ENCODE measurements around the gene CREB5. TPM values are rescaled to one million over a fixed set of nuclear protein-coding genes. Genes with fewer than 3 reads are reported as not detected.

Gene CREB5
- total RNA-seq, 1 donor from 2014 or later: 0.80 TPM

DNA sequence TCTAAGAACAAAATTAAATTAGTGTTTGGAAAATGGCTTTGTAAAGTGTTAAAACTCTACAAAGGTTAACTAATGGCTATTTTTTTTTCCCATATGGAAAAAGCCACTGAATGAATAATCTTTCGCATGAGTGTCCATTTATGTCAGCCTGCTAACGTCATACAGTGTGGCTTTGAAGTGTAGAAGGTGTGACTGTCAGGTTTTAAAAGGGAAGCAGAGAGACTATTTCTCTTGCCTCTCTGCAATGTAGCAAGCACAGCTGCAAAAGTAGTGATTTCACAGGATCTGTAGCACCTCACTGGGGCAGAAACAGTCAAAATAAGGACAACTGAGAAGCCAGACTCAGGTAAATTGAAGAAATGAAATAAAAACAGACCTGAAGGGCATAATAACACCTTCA, 53.4 kb downstream of the CREB5 start:
- intact Hi-C loops (cut with micrococcal nuclease): no loop called here
- CTCF ChIA-PET: no interaction called here
- H3K36me3 Mint-ChIP-seq (ENCODE audit: low read depth): no peaks in the 10 kb centered on the region

DNA sequence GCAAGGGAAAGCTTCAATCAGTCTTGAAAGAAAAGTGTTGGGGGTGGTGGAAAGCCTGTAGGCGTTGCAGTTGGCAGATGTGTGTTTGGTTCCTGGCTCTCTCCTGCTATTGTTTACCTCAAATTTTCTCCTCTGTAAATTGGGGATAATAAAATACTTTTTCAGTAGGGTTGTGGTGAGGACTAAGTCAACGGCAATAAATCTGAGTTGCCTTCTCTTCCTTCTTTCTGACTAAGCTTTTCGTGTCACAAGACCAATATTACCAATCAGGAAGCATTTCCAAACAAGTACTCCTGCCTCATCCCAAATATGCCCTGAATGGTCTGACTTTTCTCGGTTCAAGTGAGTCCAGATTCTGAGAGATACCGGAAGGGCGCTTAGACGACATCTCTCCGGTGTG, 54.0 kb downstream of the CREB5 start:
- H3K27me3 Mint-ChIP-seq: peaks cover 10% of the 10 kb centered on the region
- H3K4me3 Mint-ChIP-seq: no peak overlapping the region
- ChIA-PET POLR2A (interaction anchor here (0.6 kb wide), 1 partner anchor 76 kb away, joined by 3 read pairs; no protein-coding TSS in a partner anchor), CTCF (no interaction called here)
- no peak overlapping the region for H3K27ac Mint-ChIP-seq
- no peak for ATAC-seq (ENCODE audit: low read depth)
- no peaks in the 10 kb centered on the region for H3K4me1 Mint-ChIP-seq
- no peak for DNase-seq
- intact Hi-C loops (cut with micrococcal nuclease): no loop called here
- no peaks in the 10 kb centered on the region for H3K9me3 Mint-ChIP-seq
- TF ChIP-seq, protein P1, sequence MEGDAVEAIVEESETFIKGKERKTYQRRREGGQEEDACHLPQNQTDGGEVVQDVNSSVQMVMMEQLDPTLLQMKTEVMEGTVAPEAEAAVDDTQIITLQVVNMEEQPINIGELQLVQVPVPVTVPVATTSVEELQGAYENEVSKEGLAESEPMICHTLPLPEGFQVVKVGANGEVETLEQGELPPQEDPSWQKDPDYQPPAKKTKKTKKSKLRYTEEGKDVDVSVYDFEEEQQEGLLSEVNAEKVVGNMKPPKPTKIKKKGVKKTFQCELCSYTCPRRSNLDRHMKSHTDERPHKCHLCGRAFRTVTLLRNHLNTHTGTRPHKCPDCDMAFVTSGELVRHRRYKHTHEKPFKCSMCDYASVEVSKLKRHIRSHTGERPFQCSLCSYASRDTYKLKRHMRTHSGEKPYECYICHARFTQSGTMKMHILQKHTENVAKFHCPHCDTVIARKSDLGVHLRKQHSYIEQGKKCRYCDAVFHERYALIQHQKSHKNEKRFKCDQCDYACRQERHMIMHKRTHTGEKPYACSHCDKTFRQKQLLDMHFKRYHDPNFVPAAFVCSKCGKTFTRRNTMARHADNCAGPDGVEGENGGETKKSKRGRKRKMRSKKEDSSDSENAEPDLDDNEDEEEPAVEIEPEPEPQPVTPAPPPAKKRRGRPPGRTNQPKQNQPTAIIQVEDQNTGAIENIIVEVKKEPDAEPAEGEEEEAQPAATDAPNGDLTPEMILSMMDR (IDR thresholded peaks at IDR 0.05): no peak
- H3K36me3 Mint-ChIP-seq (ENCODE audit: low read depth): no peaks in the 10 kb centered on the region

More for the DNA sequence above, 53.4 kb downstream of the CREB5 start:
- POLR2A ChIA-PET: no interaction called here
- H3K27ac Mint-ChIP-seq: no peak overlapping the region
- H3K4me3 Mint-ChIP-seq: no peak overlapping the region
- H3K9me3 Mint-ChIP-seq: no peaks in the 10 kb centered on the region
- no peaks in the 10 kb centered on the region for H3K4me1 Mint-ChIP-seq
- no peak for ATAC-seq (ENCODE audit: low read depth)
- DNase-seq: no peak
- TF ChIP-seq, protein P1 (IDR thresholded peaks at IDR 0.05): no peak
- H3K27me3 Mint-ChIP-seq: peaks cover 10% of the 10 kb centered on the region

DNA sequence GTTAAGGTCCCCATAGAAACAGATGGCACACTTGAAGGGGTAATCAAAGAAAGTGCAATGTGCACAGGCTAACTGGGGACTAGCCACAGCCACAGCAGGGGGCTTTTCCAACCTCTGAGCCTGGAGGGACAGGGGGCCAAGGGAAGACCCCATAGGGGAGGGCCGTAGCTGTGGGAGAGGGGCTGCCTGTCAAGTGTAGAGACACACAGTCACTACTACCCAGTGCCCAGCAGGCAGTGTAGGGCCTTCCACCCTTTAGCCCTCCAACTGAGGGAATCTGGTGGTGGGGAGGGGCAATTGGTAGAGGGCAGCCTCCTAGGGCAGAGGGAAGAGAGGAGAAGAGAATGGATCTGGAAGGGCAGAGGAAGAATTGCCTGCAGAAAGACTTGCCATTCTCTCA, 54.6 kb downstream of the CREB5 start:
- ChIA-PET POLR2A (no interaction called here), CTCF (no interaction called here)
- TF ChIP-seq, protein P1 (IDR thresholded peaks at IDR 0.05): no peak
- no peak overlapping the region for H3K27ac Mint-ChIP-seq
- no peak for ATAC-seq (ENCODE audit: low read depth)
- H3K27me3 Mint-ChIP-seq: peaks cover 10% of the 10 kb centered on the region
- intact Hi-C loops (cut with micrococcal nuclease): no loop called here
- no peaks in the 10 kb centered on the region for H3K36me3 Mint-ChIP-seq (ENCODE audit: low read depth)
- no peak overlapping the region for H3K4me3 Mint-ChIP-seq
- no peaks in the 10 kb centered on the region for H3K9me3 Mint-ChIP-seq
- no peak for DNase-seq
- no peaks in the 10 kb centered on the region for H3K4me1 Mint-ChIP-seq

DNA sequence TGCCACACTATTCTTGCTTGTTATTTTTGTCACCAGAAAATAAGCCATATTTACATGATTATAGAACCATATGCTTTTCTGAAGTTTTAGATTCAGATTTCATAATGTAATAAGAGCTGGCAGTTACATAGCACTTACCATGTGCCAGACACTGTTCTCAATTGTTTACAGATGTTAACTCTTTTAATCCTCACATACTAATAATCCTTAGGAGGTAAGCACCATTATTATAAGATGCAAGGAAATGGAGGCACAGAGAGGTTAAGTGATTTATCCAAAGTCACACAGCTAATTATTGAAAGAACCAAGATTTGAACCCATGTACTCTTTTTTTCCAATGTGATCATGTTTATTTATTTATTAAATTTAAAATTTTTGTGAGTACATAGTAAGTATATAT, 57.2 kb downstream of the CREB5 start:
- H3K4me3 Mint-ChIP-seq: no peak overlapping the region
- H3K36me3 Mint-ChIP-seq (ENCODE audit: low read depth): no peaks in the 10 kb centered on the region
- H3K27ac Mint-ChIP-seq: no peak overlapping the region
- TF ChIP-seq, protein P1 (IDR thresholded peaks at IDR 0.05): no peak
- DNase-seq (no peak), ATAC-seq (ENCODE audit: low read depth) (no peak)
- H3K4me1 Mint-ChIP-seq: no peaks in the 10 kb centered on the region
- intact Hi-C loops (cut with micrococcal nuclease): no loop called here
- ChIA-PET POLR2A (no interaction called here), CTCF (no interaction called here)
- no peaks in the 10 kb centered on the region for H3K9me3 Mint-ChIP-seq
- peaks cover 11% of the 10 kb centered on the region for H3K27me3 Mint-ChIP-seq

DNA sequence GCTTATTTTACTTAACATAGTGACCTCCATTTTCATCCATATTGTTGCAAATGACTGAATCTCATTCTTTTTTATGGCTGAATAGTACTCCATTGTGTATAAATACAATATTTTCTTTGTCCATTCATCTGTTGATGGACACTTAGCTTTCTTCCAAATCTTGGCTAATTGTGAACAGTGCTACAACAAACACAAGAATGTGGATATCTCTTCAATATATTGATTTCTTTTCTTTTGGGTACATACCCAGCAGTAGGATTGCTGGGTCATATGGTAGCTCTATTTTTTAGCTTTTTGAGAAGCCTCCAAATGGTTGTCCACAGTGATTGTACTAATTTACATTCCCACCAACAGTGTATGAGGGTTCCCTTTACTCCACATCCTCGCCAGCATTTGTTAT, 58.0 kb downstream of the CREB5 start:
- no peaks in the 10 kb centered on the region for H3K9me3 Mint-ChIP-seq
- no peak overlapping the region for H3K4me3 Mint-ChIP-seq
- CTCF ChIA-PET: no interaction called here
- intact Hi-C loops (cut with micrococcal nuclease): no loop called here
- ATAC-seq (ENCODE audit: low read depth): no peak
- H3K4me1 Mint-ChIP-seq: no peaks in the 10 kb centered on the region
- POLR2A ChIA-PET: no interaction called here
- H3K36me3 Mint-ChIP-seq (ENCODE audit: low read depth): no peaks in the 10 kb centered on the region
- TF ChIP-seq, protein P1 (IDR thresholded peaks at IDR 0.05): no peak
- peaks cover 11% of the 10 kb centered on the region for H3K27me3 Mint-ChIP-seq
- H3K27ac Mint-ChIP-seq: no peak overlapping the region
- DNase-seq: no peak
